Measurements from ENCODE around the gene FLVCR1.
A peak's percentile ranks its signal among the peaks of the same experiment; 100 is the strongest.
"Not testable (repeated sequence)": the region's sequence is repeated elsewhere in the genome, so short reads cannot be mapped to it uniquely, and the experiment has no call there.

The FLVCR1 gene

DNA sequence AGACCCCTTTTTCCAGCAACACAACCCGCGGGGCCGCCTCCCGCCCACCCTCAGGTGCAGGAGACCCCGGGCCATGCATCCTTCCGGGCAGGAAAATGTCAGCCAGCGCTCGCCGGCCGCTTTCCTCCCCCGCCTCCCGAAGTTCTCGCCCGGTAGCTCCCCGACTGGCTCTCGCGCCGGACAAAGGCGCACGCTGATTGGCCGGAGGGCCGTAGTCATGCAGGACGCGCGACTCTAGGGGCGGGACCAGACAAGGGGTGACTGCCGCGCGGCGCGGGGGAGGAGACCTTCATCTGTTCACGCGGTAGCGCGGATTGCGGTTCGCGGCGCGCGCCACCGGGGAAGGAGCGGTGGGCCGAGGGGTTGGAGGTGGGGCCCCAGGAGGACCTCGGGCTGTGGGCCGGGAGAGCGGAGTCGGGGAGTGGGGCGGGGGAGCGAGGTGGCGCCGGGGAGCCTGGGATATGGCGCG is at the start of gene FLVCR1:
FLVCR1 (plus strand) TSS at position 284 of the 469 bp plus-strand sequence; CDS start at position 462, 178 bp downstream.
- peak; percentile 94 for DNase-seq

DNA sequence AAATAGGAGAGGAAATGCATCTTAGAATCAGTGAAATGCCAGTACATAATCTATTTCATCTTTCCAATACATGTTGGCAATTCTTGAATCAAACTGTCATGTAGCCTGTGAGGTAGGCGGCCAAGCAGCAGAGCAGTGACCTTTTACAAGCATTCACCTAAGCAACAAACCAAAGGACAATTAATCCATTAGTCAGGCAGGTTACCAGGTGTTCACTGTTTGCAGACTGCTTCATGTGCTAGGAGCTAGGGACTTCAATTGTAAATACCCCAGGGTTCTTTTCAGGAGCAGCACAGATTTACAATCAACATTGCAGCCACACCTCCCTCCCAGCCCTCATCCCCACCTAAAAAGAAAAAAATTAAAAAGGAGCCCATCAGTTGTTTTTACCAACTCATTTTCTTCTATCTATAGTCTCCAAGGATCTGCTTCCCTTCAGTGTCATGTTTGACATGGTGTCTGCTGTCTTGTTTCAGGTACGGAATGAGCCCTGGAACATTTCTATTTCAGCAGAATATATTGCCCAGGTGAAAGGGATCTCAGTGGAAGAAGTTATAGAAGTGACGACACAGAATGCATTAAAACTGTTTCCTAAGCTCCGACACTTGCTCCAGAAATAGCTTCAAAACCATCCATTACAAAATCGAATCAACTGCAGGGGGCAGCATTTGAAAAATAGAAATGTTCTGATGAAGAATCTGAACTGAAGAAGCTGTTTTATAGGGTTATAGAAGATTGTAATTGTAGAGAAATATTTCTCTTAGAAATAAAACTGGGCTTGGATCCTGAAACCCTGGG is 43.3 kb upstream of the FLVCR1 start:
- no peak for DNase-seq

DNA sequence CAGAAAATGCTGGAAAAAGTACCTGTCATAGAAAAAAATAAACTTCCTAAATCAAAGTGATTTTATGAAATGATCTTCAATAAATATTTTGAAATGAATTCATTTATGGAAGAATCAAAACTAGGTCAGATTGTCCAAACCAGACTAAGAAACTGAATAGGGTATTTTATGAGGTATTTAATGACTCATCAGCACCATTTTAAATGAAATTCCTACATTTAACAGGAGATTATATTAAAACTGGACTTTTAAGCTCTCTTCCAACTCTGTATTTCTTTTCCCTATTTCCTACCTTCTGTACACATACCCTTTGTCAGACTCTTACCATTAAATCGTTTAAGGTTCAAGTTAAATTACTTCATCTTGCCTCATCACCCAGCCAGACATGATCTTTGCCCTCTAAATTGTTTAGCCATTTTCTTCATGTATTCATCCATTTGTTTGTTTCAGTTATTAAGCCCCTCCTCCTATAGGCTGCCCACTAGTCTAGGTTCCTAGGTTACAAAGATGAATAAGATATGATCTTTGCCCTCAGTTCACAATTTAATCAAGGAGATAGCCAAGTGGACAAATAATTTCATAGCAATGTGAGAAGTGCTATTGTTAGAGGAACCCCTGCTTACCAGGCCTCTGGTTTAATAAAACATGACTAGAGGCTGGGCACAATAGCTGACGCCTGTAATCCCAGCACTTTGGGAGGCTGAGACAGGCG is 41.4 kb upstream of the FLVCR1 start:
- no peak for DNase-seq

DNA sequence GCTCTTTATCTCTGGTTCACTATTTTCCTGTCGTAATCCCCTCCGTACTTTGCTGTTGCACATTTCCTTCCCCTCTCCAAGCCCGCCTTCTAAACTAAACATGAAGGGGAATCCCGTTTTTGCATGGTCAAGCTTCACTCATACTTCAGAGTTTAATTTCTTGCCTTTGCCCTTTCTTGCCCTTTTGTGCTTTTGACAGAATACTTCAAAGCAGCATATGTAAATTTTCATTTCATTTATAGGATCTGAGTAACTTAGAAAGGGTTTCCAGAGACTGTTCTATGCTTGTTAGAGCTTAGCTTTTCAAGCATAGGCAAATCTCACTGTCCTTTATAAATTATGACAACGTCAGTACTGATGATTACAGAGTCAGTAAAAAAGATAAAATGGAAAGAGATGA is 38.3 kb upstream of the FLVCR1 start:
- DNase-seq: no peak

DNA sequence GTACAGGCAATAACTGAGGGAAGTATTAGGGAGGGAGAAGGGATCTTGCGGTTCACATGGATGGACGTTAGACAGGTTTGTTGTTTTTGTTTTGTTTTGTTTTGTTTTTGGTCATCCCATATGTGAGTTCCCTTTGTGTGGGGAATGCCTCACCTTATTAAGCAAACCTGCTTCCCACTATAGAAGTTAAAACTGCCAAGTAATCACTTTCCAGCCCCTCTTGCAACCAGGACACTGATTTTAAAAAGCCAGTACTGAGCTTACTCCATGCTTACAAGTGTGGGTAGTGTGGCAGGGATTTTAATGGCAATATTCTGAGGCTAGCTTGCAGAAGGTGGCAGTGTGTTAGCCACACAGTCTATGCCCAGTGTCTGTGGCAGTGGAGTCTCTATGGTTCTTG is 37.1 kb upstream of the FLVCR1 start:
- no peak for DNase-seq

DNA sequence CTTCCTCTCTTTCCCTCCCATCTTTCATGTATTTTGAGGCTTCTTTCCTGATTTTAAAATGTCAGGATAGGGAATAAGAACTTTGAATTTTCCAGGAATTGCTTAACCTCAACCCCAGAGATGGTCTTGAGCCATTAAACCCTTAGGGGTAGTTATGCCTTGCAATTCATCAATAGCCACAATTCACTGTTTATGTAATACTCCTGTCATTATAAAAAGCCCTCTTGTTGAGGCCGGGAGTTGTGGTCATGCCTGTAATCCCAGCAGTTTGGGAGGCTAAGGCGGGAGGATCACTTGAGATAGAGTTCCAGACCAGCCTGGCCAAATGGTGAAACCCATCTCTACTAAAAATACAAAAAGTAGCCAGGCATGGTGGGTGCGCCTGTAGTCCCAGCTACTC is 35.1 kb upstream of the FLVCR1 start:
- no peak for DNase-seq

DNA sequence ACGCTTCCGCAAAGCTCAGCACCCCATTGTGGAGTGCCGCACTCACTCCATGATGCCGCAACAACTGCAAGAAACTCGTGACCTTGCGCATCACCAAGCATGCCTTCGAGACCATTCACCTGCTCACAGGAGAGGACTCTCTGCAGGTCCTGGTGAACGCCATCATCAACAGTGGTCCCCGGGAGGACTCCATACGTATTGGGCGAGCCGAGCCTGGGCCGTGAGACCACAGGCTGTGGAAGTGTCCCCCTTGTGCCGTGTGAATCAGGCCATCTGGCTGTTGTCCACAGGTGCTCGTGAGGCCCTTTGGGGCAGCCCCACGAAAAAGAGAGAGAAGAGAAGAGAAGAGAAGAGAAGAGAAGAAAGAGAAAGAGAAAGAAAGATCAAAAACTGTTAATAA is 33.9 kb upstream of the FLVCR1 start:
- DNase-seq: no peak

DNA sequence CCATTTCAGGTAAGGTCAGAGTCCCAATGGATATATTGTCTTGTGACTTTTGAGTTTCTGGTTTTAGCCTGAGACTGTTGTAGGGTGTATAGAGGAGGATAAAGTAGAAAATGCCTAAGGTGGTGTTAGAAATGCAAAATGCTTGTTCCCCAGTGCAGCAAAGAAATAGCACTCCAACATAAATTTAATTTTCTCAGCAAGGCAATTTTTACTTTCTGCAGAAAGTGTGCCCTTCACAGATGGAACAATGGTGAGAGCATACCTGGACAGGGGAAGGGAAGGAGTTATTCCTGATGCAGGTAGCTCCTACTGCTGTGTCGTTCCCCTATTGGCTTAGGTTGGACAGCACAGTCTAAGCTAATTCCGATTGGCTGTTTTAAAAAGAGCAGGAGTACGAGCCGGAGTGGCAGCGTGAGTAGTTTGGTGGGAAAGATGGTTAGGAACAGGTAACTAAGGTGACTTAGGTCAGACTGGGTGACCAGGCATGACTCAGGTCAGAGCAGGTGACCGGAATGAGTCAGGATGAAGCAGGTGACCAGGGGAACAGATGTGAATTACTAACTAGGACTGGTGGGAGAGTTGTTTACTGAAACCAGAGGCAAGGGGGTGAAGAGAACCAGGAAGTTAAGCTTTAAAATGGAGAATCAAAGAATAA is 32.1 kb upstream of the FLVCR1 start:
- no peak for DNase-seq

DNA sequence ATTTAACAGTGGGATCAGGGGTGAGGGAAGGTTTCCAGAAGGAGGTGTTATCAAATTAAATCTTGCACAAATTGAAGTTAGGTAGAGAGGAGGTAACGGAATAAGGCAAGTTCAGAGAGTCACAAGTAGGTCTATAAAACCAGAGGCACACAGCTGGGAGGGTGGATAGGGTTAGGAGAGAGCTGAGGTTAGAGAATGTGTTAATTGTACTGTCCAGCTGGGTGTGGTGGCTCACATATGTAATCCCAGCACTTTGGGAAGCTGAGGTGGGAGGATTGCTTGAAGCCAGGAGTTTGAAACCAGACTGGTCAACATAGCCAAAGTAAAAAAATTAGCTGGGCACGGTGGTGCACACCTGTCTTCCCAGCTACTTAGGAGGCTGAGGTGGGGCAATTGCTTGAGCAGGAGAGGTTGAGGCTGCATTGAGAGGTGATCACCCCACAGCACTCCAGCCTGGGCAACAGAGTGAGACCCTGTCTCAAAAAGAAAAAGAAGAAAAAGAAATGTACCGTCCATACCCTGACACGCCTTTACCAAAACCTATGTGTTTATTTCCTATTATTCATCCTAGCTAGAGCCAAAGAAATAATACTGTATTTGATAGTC is 30.8 kb upstream of the FLVCR1 start:
- no peak for DNase-seq

DNA sequence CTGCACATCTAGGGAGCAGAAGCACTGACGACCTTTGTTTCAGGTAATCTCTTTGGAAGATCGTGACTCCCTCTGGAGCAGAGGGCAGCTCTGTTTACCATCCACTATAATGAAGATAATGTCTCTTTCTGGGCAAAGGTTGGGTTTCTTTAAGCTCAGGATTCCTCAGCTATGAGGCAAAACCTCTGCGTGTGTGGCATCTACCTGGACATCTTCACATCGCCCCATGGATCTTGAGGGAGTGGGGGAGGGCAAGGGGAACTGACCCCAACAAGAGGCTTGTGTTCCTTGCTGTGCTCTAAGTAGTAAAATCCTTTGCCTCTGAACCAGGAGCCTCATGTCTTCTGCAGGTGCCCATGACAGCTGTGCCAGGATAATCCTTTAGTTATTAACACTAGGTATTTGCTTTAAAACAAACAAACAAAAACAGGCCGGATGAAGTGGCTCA is 30.2 kb upstream of the FLVCR1 start:
- DNase-seq: no peak

DNA sequence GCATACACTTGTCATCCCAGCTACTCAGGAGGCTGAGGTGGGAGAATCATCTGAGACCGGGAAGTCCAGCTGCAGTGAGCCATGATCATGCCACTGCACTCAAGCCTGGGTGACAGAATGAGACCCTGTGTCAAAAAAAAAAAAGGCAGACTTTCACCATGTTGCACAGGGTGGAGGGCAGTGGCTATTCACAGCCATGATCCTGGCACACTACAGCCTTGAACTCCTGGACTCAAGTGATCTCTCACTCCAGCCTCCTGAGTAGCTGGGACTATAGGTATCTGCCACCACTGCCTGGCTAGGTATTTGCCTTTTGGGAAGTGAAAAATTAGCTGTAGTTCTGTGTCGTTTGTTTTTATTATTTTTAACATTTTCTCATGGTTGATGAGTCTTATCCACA is 29.7 kb upstream of the FLVCR1 start:
- no peak for DNase-seq

DNA sequence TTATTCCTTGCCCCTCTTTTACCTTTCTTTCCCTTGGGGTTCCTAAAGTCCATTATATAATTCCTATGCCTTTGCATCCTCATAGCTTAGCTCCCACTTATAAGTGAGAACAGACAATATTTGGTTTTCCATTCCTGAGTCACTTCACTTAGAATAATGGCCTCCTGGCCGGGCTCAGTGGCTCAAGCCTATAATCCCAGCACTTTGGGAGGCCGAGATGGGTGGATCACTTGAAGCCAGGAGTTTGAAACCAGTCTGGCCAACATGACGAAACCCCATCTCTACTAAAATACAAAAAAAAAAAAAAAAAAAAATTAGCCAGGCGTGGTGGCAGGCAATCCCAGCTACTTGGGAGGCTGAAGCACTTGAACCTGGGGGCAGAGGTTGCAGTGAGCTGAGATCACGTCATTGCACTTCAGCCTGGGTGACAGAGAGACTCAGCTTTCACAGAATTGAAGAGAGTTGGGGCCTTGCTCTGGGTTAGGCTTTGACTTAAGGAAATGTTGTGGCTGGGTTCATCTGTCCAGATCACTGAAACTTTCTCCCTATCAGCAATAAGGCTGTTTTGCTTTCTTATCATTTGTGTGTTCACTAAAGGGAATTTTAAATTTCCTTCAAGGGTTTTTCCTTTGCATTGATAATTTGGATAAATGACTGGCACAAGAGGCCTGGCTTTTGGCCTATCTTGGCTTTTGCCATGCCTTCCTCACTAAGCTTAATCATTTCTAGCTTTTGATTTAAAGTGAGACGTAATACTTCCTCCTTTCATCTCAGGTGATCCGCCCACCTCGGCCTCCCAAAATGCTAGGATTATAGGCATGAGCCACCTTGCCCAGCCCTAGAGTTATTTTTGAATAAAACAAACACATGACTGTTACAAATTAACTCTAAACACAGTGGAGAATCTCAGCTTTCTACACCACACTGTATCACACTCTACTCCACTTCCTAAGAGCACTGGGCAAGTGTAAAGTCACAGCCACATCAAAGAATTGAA is 24.6 kb upstream of the FLVCR1 start:
- not testable (repeated sequence) for DNase-seq

DNA sequence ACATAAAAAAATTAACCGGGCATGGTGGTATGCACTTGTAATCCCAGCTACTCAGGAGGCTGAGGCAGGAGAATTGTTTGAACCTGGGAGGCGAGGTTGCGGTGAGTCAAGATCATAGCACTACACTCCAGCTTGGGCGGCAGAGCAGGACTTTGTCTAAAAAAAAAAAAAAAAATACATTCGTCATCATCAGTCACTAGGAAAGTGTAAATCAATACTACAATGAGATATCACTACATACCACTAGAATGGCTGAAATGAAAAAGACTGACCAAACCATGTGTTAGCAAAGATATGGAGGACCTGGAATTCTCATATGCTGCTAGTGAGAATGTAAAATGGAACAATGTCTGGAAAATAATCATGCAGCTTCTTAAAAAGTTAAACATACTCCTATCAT is 19.9 kb upstream of the FLVCR1 start:
- no peak for DNase-seq

DNA sequence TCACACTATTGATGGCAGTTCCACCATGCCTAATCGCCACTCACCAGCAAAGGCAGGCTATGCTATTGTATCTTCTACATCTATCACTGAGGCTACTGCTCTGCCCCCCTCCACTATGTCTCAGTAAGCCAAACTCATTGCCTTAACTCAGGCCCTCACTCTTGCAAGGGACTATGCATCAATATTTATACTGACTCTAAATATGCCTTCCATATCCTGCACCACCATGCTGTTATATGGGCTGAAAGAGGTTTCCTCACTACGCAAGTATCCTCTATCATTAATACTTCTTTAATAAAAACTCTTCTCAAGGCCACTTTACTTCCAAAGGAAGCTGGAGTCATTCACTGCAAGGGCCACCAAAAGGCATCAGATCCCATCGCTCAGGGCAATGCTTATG is 13.6 kb upstream of the FLVCR1 start:
- DNase-seq: not testable (repeated sequence)

DNA sequence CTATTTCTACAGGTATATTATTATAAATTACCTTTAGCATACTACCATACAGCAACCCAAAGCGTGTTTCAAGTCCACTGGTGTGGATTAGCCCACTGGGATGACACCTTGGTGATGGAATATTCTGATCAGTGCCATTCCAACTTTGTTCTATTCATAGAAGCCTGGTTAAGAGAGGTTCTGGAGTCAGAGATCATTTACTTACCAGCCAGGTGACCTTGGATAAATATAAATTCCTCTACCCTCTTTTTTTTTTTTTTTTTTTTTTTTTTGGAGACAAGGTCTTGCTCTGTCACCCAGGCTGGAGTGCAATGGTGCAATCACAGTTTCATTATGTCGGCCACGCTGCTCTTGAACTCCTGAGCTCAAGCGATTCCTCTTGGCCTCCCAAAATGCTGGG is 10.5 kb upstream of the FLVCR1 start, which contains the start of gene SPATA45:
SPATA45 (minus strand) TSS at position 101 of the 400 bp plus-strand sequence. CDS start 11,500 bp downstream, outside the sequence.
- no peak for DNase-seq

DNA sequence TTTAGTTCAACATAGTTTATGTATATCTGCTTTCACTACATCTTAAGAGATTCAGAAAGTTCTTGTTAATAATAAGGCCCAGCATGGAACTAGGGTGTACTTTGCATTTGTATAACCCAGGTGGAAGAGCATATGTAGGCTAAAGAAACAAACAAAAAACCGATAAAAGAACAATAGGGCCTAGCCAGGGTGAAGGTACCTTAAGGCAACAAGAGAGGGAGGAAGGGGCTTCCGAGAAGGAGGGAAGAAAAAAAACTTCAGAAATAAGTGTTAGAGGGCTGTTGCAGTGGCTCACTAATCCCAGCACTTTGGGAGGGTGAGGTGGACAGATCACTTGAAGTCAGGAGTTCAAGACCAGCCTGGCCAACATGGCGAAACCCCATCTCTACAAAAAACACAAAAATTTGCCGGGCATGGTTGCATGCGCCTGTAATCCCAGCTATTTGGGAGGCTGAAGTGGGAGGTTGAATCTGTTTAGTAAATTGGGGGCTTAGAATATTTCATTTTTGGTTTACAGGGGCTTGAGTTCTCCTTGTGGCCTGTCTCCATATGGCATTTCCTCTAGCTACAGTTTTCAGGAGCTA is 5.9 kb upstream of the FLVCR1 start:
- no peak for DNase-seq

DNA sequence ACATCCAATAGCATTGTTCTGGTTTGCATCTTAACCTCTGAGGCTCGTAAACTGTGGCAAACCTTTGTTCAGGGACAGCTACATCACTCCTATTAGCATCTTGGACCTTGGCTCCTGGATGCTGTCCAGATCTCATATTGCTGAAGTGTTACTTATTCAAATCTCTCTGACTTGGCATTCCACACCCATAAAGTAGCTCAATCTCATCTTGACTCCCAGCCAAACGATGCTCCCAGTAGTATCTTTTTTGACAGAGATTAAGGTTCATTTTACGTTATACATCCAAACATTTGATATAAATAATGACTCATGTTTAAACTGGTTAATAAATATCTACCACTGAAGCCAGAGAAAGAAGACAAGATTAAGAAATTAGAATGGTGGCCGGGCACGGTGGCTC is 4.4 kb upstream of the FLVCR1 start:
- no peak for DNase-seq

DNA sequence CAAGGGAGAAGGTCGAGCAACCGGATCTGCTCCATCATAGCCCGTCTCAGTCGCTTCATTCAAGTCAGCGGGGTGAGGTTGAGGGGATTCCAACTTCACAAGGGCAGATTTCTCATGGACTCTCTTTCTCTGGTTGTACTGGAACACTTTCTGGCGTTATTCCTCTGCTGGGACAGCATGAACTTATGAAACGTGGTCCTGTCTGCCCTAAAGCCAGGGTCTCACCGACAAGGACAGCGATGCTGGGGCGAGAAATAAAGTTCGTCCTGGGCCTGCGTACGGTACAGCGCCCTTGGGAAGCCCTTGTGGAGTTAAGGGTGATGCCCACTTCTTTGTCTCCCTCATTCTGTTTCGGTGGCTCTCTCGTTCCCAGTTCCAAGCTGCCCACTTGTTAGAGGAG is 1.3 kb upstream of the FLVCR1 start:
- no peak for DNase-seq

DNA sequence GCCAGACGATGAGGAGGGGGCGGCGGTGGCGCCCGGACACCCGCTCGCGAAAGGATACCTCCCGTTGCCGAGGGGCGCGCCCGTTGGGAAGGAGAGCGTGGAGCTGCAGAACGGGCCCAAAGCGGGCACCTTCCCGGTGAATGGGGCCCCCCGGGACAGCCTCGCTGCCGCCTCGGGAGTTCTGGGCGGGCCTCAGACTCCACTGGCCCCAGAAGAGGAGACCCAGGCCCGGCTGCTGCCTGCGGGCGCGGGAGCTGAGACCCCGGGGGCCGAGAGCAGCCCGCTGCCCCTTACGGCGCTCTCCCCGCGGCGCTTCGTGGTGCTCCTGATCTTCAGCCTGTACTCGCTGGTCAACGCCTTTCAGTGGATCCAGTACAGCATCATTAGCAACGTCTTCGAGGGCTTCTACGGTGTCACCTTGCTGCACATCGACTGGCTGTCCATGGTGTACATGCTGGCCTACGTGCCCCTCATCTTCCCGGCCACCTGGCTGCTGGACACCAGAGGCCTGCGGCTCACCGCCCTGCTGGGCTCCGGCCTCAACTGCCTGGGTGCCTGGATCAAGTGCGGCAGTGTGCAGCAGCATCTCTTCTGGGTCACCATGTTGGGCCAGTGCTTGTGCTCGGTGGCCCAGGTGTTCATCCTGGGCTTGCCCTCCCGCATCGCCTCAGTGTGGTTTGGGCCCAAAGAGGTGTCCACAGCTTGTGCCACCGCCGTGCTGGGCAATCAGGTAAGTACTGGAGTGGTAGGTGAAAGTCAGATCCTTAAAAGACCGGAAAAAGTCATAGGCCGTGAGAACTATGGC is 588 bp downstream of the FLVCR1 start:
- peak; percentile 17 for DNase-seq
